Stimulated activated CD4-positive, alpha-beta T cell treated with anti-CD3 and anti-CD28 coated beads, Interleukin-1b, Interleukin-23, amount 100 ng/mL, for 4 hours (primary cell): ENCODE measurements around the gene ULBP3.
"Not testable (repeated sequence)": the region's sequence is repeated elsewhere in the genome, so short reads cannot be mapped to it uniquely, and the experiment has no call there.

ENCODE experiments used
- DNase-seq, 2 donors: peaks; one replicate each; pipeline ENCODE4 v3.0.0-alpha.2; 2020; ENCODE audit warnings: low read depth in 2 of 2

ULBP3 gene

GRCh38 chr6:150043096-150043495 lies 25.8 kb downstream of the ULBP3 start:
- no peak for DNase-seq

DNA sequence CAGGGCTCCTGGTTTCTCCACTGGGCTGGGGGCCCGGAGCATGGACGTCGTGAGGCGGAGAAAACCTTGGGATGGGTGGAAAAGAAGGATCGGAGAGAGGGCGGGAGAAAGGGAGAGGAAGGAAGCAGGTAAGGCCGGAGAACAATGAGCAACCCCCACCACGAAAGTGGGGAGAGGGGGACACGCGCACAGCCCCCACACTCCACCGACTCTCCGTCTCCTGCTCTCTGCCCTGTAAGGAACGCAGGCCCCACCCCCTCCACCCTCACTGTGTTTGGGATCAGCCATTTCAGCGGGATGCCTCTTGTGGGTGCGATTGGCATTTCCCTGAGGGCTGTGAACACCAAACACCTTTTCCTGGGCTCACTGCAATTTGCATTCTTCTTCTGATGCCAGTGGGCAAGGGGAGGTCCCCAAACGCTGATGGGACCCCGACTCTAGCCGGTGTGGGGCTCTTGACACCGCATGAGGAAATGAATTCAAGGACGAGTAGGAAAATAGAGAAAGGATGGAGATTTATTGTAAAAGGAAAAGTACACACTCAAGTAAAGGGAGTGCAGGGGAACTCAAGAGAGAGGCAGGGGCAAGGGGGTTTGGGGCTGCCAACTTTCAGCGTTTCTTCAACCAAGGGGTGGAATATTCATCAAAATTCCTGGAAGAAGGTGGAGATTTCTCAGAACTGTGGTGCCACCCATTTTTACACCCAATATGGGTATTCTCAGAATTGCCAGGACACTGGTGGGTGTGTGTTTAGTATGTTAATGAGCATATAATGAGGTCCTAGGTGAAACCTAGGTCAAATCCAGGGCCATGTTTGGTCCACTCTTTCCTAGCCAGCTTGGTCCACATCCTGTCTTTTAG lies 30.5 kb downstream of the ULBP3 start:
- DNase-seq = no peak

DNA sequence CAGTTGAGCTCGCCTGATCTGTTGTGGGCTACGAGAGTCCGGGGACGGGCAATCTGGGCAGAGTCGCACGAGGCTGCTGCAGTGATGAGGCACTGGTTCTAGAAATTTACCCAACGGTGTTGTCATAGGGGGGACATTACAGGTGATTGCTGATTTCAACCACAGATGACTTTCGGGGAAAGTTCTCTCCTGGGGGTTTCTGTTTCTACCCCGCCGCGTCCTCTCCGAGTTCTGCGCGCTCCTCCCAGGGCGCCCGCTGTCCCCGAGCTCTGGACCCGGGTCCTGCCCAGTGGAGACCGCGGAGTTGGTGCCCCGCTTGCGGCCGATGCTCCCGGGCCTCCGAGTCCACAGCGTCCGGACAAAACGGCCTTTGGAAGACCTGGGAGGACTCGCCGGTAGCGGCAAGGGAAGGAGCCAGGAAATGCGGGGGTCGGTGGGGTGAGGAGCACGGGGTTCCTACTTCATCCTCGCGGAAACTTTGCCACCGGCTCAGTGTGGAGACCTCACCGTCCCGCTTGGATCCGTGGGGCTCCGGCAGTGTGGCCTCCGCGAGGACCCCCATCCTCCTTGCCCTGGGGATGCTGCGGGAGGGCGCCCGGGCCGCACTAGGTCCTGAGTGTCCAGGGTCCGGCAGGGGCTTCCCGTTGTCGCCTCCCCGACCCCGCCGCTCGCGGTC lies 31.3 kb downstream of the ULBP3 start:
- DNase-seq = no peak

- no peak for DNase-seq
Observed at GRCh38 chr6:150036081-150036480, 32.8 kb downstream of the ULBP3 start.

GRCh38 chr6:150033207-150033771 lies 35.6 kb downstream of the ULBP3 start:
- no peak for DNase-seq

- no peak for DNase-seq
Observed at GRCh38 chr6:150032598-150032997, 36.3 kb downstream of the ULBP3 start.

- no peak for DNase-seq
Observed at GRCh38 chr6:150030611-150031010, 38.3 kb downstream of the ULBP3 start.

- no peak for DNase-seq
Observed at GRCh38 chr6:150029749-150030148, 39.2 kb downstream of the ULBP3 start.

DNA sequence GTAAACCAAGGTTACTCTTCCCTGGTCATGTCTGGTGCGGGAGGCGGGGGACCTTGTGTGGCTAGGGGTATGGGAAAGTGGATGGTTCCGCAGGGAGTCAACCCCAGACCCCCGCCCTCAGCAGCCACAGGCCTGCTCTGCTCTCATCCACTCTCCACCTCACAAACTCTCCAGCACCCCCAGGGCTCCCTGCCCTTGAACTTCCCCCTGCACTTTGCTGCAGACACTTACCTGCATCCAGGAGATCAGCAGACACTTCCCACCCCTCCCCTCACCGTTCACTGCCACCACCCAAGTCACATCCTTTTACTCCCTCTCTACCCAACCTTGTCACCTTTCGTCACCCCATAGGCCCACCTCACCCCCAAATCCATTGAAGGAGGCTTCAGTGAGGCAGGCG lies 39.6 kb downstream of the ULBP3 start:
- no peak for DNase-seq

DNA sequence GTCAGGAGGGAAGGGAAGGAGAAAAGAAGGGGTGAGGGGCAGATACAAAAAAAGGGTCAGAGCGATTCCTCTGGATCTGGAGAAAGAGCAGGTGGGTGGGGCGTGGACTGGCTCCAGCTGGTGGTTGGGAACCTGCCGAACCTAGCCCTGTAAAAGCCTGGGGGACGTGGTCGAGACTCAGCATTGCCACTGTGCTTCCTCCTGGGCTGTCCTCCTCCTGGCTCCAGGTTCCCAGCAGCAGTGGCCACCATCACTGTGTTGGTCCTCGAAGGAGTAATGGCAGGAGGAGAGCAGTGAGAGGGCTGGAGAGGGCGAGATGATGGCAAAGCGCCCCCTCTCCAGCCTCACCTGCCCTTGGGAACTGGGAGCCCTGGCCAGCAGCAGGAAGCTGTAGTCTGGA lies 40.1 kb downstream of the ULBP3 start:
- no peak for DNase-seq

DNA sequence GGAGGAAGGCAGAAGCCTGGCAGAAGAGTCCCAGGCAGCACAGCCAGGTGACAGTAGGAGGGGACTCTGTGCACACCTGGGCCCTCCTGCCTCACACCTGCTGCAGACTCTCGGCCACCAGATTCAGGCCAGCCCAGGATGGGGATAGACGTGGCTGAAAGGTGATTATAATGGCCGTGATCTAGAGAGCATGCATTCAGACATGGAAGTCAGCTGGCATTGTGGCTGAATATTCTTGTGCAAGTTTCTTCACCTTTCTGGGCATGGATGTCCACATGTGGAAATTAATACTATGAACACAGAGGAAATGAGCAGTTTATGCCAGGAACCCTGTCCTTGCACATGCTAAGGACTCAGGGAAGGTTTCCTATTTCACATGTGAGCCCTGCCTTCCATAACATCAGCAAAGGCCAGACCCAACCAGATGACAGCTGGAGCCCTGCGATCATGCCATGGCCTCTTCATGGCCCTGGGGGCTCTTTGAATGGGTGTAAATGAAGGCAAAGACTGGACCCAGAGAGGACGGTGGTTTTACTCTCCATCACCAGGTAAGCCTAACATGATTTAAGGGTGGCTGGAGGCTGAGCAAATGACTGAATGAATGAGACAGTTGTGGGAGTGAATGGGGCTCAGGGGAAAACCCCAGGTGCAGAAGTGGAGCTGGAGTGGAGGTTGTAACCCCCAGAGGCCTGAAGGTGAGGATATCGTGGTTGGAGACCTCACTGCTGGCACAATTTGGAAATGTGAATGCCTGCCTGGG lies 40.9 kb downstream of the ULBP3 start:
- no peak for DNase-seq

- DNase-seq = no peak
Observed at GRCh38 chr6:150026976-150027805, 41.7 kb downstream of the ULBP3 start.

DNA sequence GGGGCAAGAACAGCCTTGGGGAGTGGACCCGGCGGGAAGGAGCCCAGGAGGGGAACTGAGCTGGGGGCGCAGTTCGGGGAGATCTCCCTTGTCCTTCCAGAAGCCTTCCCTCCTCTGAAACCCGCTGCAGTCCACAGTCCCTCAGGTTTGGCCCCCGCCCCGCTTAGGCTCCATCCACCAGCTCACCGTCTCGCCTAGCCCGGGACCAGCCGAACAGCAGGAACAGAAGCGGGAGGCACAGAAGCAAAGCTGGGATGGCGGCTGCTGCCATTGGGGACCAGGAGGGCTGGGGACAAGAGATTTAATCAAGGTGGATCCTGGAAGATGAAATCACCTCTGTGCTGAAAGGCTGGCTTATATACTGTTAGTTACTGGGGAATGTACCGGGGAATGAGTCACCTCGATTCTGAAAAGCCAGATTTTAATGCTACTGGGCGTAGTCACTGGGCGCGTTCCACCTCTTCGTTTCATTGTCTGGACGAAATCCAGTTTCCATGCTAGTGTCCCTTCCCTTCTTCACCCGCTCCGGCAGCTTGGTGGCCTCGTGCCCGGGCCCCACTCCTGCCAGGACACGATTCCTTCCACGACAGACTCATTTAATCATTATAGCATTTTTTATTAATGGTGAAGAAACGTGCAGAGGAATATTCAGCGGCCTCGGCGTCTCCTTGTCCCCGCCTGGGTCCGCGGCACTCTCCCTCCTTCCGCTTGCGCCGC lies 43.6 kb downstream of the ULBP3 start, which contains the start of gene RAET1L:
Gene RAET1L, minus strand, starts transcription at position 332 of the 717 bp plus-strand sequence. Its CDS starts 61 bp downstream, at position 271.
- no peak for DNase-seq

GRCh38 chr6:150024646-150025155 lies 44.2 kb downstream of the ULBP3 start:
- DNase-seq = no peak

- DNase-seq = not testable (repeated sequence)
Observed at GRCh38 chr6:150024021-150024420, 44.9 kb downstream of the ULBP3 start.

GRCh38 chr6:150021870-150022269 lies 47.1 kb downstream of the ULBP3 start:
- DNase-seq = not testable (repeated sequence)

- no peak for DNase-seq
Observed at GRCh38 chr6:150018846-150019580, 49.9 kb downstream of the ULBP3 start.

- DNase-seq = not testable (repeated sequence)
Observed at GRCh38 chr6:150017186-150017521, 51.8 kb downstream of the ULBP3 start.
